Keratinocyte (primary cell): Measurements from ENCODE around the gene ANKRD36.
"Not testable (repeated sequence)": the region's sequence is repeated elsewhere in the genome, so short reads cannot be mapped to it uniquely, and the experiment has no call there.

Source experiments
- EZH2 ChIP-seq: IDR thresholded peaks from one replicate; pipeline ENCODE4 v1.6.1; 2012; ENCODE audit warnings: inconsistent platforms, mild to moderate bottlenecking, low read length, moderate library complexity
- TF ChIP-seq, protein P1 (sequence below), 3 experiments: IDR thresholded peaks in 1 of 3; conservative IDR thresholded peaks in 1 of 3; optimal IDR thresholded peaks in 1 of 3; 2 replicates in 2 of 3; 3 replicates in 1 of 3; pipeline versions ENCODE3 to v1.5.1; 2011; ENCODE audit warnings: low read length in 3 of 3, mild to moderate bottlenecking in 3 of 3, moderate library complexity in 2 of 3, control low read depth in 1 of 3, inconsistent platforms in 1 of 3; ENCODE audit not compliant: insufficient read depth in 2 of 3; ENCODE audit errors: extremely low read depth in 1 of 3

DNA sequence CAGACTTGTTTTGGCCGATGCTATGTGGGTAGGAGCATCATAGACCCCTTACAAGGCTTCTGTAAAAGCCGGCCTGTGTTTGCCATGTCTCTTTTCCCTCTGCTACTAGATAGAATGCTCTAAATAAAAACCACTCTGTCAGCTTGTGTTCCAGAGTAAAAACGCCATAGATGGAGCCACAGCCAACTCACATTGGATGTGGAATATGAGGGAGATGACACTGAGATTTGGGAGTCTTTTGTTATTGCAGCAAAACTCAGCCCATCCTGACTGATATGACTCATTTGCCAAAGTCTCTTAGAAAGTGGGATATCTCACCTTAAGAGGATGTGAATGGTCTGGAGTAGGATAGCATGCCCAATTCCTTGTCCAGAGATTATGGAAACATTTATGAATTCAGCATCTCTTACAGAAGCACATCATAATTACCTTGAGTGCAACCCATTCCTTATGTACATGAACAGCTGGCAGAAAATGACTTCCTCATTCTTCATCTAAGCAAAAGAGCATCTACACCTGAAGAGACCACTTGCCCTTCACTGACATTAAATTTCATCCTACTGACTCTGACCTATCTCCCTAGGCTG lies 14.1 kb upstream of the ANKRD36 start:
- TF ChIP-seq, protein P1, sequence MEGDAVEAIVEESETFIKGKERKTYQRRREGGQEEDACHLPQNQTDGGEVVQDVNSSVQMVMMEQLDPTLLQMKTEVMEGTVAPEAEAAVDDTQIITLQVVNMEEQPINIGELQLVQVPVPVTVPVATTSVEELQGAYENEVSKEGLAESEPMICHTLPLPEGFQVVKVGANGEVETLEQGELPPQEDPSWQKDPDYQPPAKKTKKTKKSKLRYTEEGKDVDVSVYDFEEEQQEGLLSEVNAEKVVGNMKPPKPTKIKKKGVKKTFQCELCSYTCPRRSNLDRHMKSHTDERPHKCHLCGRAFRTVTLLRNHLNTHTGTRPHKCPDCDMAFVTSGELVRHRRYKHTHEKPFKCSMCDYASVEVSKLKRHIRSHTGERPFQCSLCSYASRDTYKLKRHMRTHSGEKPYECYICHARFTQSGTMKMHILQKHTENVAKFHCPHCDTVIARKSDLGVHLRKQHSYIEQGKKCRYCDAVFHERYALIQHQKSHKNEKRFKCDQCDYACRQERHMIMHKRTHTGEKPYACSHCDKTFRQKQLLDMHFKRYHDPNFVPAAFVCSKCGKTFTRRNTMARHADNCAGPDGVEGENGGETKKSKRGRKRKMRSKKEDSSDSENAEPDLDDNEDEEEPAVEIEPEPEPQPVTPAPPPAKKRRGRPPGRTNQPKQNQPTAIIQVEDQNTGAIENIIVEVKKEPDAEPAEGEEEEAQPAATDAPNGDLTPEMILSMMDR (optimal IDR thresholded peaks at IDR 0.05 in 1 of 3, IDR thresholded peaks at IDR 0.05 in 1 of 3, conservative IDR thresholded peaks at IDR 0.05 in 1 of 3; ENCODE audit: extremely low read depth in 1 of 3, insufficient read depth in 2 of 3, low read length in 3 of 3): not testable (repeated sequence)
- TF ChIP-seq EZH2: not testable (repeated sequence)
